CD4-positive, alpha-beta T cell treated with Interleukin-12 subunit alpha and Interleukin-12 subunit beta, for 1 hour (primary cell): ENCODE measurements around the gene AHCYL1.
"Not testable (repeated sequence)": the region's sequence is repeated elsewhere in the genome, so short reads cannot be mapped to it uniquely, and the experiment has no call there.

Experiments used
- DNase-seq: peaks from one replicate; pipeline ENCODE4 v3.0.0-alpha.2; 2020

The AHCYL1 gene

DNA sequence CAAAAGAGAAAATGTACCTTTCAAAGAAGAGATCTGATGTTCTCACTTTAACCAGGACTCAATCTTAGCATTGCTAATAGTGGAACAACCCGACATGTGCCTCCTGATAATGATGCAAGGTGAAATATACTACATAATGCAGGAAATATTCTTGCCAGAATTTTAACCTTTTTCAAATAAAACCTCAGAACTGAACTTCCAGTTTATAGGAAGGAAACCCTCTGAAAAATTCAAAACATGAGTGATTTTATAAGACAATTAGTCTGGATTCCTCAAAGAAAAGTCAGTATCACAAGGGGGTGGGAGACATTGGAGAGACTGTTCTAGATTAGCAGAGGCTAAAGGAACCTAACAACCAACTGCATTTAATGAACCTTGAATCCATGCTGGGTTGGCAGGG is 18.1 kb downstream of the AHCYL1 start:
- DNase-seq, result no peak

DNA sequence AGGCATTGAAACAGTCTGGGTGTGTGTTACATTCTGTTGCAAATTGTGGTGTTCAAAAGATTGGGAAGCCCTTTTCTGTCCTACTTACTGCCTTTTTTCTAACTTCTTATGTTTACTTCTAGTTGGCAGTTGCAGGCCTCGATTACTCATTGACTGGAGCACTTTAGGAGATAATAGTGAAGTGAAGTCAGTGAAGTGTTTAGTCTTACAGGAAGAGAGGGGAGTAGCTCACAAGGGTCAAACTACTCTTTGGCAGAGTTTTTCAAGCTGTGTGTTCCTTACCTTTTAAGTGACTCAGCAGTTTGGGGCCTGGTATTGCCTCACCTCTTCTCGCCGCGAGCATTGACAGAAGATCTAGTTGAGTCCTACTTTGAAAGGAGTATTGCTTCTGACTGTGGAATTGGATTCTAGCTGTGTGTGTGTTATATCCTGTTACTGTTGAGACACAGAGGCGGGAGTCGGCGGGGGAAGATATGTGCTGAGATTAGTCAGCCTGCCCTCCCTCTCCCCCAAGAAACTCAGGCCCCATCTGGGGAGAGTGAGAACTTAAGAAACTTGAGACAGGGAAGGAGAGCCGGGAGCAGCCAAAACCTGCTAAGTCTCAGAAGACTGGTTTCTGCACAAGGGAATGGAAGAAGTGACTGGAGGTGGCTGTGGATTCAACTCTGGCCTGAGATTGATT is 19.3 kb downstream of the AHCYL1 start:
- no peak for DNase-seq

DNA sequence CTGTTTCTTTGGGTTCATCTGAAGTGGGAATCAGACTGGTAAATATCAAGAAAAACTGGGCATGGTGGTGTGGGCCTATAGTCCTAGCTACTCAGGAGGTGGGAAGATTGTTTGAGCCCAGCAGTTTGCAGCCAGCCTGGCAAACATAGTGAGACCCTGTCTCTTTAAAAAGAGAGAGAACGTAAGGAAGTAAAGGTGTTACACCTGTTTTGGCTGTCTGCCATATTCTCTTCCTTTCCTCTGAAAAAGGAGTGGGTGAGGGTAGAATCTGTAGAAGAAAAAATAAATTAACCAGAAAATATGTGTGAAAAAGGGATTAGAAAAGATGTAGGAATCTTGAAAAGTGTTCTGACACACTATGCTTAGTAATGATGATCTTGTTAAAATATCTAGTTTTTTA is 20.0 kb downstream of the AHCYL1 start:
- DNase-seq, result no peak

DNA sequence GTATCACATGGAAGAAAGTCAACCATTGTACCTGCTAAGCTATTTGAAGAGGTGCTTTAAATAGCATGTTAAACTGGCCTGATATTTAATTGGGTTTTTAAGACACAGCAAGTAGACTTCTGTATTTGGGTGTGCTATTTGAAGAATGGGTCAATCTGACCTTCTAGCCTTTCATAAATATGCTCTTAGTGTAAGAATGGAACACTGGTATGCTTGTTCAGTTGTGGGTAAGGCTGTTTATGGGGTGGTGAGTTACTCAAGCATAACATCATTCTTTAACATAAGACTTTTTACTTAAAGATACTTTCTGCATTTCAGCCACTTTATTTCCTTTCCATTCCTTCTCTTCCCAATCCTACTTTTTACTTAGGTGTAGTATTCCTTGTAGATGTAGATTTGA is 21.4 kb downstream of the AHCYL1 start:
- DNase-seq, result no peak

DNA sequence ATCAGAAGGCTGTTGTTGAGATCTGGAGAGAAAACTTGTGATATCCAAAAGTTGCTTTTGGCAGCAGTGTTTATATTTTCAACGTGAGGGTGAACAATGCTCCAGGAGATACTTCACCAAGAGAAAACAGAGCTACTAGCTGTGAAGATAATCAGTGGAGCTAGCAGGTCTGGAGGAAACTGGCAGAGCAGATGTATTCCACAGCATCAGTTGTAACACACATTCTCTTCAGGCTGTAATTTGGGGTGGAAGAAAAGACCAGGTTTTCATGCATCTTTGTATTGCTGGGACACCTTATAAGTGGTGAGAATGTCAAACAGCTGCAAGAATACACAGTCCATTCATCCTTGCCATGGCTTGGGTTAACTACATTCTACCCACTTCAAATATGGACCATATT is 22.0 kb downstream of the AHCYL1 start:
- DNase-seq, result no peak

DNA sequence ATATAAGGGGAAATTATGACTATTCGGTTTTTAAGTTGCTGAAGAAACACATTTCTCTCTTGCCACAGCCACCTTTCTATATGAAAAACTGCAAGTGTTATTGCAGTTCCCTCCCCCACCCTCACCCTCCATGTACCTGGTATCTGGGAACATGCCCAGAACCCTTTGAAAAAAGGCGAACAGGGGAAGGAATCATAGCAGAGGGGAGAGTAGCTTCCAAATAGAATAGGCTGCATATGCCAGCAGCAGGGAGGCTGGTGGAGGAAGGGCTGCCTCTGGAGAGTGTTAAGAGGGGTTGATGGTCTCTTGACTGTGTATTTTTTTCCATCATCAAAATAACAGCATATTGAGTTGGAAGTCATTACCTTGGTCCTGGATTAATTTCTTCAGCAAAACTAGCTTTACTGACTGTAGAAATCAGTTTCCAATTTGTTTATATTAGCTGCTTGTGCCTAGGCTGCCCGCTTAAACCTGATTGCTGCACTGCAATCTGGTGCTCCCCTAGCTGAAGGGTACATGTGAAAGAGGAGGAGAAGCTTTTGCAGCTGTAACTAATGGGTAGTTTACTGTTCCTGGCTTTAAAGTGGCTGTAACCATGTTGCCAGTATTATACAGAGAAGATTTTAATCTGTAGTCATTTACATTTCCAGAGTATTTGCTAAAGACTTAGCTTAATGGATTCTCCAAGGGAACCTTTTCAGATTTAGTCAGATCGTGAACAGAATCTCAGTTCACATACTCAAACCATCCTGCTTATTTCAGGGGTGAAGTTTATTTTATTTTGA is 22.7 kb downstream of the AHCYL1 start:
- DNase-seq, result no peak

DNA sequence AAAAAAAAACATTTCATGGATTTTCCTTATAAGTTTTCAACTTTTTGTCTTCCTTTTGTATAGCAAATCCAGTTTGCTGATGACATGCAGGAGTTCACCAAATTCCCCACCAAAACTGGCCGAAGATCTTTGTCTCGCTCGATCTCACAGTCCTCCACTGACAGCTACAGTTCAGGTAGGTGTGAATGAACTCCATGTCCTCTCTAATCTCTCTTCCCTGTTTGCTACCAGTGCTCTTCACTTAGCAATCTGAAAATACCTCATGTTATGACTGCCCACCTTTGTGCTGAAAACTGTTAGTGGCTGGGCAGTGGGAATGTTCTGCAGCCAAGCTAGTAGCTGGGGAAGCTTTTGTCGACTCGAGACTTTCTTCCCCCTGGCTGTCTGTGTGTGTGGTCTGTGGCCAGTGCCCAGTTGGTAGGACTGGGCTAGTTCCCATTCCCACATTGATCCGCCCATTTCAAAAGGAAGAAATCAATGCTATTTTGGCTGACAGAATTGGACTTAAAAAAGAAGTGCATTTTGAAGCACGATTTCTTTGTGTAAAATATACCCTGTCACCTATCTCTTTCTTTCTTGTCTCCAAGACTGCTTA is 24.5 kb downstream of the AHCYL1 start:
- no peak for DNase-seq

DNA sequence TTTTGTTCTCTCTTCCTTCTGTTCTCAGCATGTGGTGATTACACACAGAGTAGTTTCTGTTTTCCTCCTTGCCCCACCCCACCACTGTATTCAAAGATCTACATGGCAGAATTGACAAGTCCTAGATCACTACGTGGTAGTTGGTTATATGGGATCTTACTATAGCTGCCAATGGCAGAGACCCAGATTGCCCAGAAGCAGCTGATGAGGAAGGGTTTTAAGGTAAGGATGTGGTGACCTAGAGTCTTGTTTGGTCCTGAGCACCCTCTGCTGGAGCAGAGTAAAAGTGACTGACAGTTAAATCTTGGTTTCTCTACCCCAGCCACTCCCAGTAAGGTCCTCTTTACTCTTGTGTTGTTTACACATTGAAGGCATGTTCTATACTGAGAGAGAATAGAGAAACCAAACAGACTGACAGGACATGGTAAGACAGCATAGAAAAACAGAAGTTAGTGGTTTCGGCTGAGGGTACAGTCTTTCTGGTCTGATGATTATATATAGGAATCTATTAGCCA is 27.0 kb downstream of the AHCYL1 start:
- DNase-seq, result peak; percentile 57

DNA sequence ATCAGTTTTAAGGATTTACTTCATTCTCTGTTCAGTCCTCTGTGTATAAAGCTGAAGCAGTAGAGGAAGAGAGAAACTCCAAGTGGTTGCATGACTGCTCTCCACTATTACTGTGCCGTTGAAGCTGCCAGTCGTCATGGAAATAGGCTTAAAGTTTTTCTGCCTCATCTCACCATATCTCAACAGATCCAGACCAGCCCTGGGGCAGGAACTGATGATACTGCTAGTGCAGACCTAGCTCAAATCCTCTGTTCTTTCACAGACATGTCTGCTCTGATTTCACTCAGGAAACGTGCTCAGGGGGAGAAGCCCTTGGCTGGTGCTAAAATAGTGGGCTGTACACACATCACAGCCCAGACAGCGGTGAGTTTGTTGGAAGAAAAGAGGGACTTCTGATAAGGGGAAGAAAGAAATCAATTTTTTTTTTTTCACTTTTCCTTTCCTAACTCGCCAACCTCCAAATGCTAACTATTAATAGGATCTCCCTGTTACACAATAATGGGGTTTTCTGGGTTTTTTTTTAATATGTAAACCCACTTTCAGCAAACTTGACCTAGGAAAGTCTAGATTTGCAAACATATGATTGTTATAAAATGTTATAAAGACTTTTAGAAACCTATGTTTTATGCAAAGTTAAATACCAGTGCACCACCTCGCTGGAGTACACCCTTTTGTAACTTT is 27.7 kb downstream of the AHCYL1 start:
- no peak for DNase-seq

DNA sequence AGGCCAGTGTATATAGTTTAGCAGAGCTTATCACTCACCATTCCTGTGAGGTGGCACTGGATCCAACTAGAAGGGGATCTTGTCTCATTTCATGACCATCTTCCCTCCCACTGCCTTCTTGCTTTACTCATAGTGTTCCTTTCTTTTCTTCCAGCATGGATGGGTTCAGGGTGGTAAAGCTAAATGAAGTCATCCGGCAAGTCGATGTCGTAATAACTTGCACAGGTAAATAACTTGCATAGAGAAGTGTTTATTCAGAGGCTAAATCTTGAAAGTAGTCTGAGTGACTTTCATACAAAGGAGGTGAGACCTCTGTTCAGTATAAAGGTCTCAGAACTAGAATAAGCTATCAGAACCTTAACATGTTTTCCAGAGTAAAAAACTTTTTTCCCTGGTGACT is 33.2 kb downstream of the AHCYL1 start:
- no peak for DNase-seq

DNA sequence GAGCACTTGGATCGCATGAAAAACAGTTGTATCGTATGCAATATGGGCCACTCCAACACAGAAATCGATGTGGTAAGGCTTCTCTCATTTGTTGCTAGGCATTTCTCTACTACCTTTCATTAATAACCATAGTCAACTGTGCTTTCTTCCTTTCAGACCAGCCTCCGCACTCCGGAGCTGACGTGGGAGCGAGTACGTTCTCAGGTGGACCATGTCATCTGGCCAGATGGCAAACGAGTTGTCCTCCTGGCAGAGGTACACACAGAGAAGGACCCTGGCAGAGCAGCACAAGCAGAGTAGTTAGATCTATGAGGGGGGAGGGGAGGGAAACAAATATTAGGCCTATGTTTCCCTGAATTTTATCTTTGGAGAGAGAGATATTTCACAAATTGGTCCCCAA is 33.8 kb downstream of the AHCYL1 start:
- no peak for DNase-seq

DNA sequence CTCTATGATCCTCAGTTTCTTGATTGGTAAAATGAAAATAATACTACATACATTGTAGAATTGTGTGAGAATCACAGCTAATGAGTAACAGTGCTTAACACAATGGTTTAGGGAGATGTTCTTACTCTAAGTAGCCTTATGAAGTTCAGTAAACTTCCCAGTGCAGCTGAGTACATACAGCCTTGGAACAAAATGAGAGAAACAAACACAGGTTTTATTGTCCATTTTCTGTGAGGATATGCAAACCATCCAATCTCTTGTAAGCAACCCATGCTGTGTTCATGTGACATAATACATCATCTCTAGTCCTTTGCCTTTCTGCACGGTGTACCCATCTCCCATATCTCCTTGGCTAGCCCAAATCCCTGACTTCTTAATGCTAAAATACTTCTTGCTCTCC is 35.2 kb downstream of the AHCYL1 start:
- DNase-seq, result no peak

DNA sequence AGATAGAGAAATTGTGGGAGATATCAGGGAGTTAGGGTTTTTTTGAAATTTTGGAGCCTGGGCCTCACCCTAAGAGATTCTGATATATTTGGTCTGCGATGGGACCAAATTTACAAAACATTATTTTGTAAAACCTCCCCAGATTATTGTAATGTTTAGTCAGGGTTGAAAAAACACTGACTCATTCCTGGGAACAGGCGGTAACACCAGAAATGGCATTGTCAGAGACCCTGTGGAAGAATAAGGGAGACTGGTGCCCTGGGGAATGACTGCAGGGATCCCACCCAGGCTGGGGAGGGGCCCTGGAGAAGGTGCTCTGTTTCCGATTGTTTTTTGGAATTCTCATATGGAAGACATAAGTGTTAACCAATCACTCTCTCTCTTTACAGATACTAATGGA is 36.7 kb downstream of the AHCYL1 start:
- DNase-seq, result no peak

DNA sequence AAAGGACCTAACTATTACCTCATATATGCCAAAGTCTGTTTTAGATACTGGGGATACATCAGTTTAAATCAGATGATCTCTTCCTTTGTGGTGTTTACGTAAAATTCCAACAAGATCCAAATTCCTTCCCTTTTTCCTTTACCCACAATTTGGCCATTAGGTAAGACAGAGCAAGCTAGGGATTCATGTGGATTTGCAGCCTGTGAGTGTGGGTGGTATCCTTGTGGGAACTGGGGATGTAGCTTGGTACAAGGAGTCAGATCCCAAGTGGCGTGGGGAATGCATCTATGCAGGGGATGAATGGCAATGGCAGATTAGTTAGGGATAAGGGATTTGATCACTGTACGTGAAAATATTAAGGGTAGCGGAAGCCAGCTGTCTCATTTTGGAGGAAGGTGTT is 40.0 kb downstream of the AHCYL1 start:
- no peak for DNase-seq

DNA sequence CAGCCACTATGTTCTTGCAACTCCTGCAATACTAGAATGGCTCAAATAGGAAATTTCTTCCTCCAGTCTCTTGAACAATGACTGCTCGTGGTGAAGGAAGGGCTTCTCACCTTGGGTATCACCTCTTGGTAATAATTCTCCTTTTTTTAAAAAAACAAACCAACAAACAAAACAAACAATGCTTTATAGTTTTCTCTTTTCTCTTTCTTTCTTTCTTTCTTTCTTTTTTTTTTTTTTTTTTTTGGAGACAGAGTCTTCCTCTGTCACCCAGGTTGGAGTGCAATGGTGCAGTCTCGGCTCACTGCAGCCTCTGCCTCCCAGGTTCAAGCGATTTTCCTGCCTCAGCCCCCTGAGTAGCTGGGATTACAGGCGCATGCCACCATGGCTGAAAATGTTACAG is 46.1 kb downstream of the AHCYL1 start:
- not testable (repeated sequence) for DNase-seq

DNA sequence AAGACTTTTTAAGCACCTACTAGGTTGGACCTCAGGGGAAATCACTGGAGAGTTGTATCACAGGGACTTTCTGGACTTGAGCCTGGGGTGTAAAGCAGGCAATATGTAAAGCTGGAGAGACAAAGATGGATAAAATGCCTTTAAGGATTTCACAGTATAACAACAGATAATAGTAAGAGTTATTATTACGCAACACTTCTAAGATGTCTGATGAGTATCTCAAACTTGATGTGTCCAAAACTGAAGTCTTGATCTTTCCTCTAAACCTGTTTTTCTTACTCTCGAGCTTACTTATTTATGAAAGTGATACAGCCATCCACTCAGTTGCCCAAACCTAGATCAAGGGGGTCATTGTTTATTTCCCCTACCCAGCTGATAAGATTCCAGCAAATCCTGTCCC is 47.8 kb downstream of the AHCYL1 start:
- DNase-seq, result no peak

DNA sequence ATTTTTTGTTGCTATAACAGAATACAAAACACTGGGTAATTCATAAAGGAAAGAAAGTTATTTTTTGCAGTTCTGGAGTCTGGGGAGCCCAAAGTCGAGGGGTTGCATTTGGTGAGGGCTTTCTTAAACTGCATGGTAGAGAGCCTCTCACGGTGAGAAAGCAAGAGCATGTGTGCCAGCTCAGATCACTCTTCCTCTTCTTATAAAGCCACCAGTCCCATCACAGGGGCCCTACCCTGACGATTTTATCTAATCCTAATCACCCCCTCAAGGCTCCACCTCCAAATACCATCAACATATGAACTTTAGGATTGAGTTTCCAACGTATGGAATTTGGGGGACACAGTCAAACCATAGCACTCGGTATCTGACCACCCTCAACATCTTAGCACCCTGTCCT is 48.9 kb downstream of the AHCYL1 start:
- DNase-seq, result no peak

DNA sequence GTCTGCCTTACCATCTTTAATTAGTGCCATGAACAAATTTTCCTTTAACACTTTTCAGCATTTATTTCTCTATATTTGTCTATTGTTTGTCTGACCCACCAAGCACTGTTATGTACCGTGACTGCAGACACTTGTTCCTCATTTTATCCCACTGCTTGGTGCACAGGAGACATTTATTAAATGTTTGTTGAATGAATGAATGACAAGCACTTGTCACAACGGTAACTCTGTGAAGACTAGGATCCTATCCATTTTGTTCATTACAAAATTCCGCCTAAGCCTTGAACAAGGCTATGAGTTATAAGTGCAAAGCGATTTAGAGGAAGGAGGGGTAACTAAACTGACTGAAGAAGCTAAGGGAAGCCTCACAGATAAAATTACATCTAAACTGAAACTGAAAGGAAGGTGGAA is 49.5 kb downstream of the AHCYL1 start:
- DNase-seq, result no peak

DNA sequence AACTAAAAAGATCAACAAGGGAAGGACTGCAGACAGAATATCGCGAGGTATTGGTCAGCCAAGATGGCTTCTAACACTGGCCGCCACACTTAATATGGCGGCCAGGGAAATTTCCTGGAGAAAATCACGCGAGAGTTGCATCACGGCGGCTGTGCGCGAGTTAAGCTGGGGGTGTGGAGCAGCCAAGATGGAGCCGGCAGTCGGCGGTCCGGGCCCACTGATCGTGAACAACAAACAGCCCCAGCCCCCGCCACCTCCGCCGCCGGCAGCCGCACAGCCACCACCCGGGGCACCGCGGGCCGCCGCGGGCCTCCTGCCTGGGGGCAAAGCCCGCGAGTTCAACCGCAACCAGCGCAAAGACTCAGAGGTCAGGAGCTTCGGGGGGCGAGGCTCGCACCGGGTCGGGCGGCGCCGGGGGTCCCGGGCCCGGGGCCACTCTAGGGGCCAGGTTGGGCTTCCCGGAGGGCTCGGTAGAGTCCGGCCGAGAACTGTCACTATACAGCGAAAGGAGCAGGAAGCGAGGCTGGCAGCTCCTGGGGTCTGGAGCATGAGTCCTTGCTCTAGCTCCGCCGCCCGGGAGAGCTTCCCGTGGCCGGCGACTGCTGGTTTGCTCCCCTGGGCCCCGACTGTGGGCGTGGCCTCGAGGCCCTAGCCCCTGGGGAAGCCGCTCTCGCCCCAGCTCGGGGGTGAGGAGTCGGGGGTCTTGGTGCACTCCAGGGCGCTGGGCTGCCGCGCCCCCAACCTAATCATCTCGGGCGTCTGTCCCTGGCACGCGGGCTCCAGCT is 50.1 kb downstream of the AHCYL1 start, which contains the start of gene STRIP1:
Gene STRIP1 (plus strand): TSS at position 174 of the 785 bp plus-strand sequence. CDS start 14 bp downstream, at position 188.
- DNase-seq, result peak; percentile 96

DNA sequence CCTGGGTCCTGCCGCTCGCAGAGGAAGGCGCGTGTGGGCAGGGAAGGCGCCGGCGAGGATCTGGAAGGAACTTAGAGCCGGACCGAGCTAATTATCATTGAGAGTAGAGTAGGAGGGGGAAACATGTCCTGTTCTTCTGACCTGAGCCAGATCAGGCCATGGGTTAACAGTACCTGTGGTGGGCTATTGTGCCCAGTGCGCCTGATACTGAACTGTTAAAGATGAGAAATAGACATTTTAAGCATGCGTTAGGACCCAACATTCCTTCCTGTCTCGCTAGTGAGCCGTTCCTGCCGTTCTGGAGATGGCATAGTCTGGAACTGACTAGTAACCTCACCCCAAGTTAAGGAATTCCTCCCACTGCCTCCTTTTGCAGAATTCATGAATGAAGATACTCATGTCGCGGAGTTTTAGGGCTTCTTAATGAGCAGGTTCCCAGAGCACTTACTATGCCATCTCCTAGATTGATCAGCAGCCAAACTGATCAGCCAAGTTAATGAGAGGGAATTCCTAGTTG is 50.7 kb downstream of the AHCYL1 start:
- no peak for DNase-seq

DNA sequence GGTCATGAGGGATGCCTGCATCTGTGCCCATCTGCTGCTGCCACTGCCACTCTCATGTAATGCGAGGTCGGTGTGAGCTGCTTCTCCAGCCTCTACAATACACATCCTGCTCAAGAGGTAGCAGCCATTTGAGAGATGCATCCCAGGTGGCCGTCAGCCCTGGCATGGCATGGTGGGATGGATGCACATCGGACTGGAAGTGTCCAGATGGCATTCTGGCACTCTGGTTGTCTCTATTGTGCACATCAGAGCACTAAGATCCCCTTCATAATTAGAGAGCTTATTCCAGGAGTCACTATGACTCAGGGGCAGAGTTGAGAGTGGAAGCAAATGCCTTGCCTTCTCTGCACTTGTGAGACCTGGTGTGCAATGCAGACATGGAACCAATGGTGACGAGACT is 53.7 kb downstream of the AHCYL1 start:
- DNase-seq, result no peak

DNA sequence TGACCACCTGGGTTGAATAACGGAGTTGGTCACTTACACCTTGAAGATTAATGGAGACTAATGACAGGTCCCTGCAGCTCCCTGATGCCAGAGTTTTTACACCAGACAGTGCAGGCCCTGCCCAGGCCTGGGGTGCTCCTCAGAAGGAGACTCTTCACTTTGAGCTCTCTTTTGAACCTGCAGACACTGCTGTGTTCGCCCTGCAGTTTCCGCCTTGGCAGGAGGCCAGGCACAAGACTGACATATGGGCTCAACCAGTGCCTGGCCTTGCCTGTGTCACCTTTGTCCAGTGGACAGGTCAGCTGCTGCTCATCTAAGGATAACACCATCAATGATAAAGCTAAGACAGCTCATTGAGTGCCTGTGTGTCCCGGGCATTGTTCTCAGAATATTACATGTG is 55.1 kb downstream of the AHCYL1 start:
- no peak for DNase-seq
